Right lobe of liver (tissue), 4 donors: ENCODE results near the gene RASSF4.

Source experiments
- POLR2A ChIP-seq: fragments of 450-650 bp; IDR thresholded peaks from one replicate; pipeline ENCODE4 v1.6.1; 2017; ENCODE audit warnings: antibody characterized with exemption, mild to moderate bottlenecking
- TF ChIP-seq, protein P1 (sequence below), 4 donors: fragments of 200-600 bp in 3 of 4; fragments of 450-650 bp in 1 of 4; IDR thresholded peaks; one replicate each; pipeline versions ENCODE4 v1.5.1 to v1.8.0; 2016 to 2022; ENCODE audit warnings: antibody characterized with exemption in 4 of 4, mild to moderate bottlenecking in 2 of 4
- donor health status: DM: no; HTN: no; CAD: no.
- donor health status: DM: no; HTN: no; CAD: no.
- donor health status: DM: no; HTN: yes; CAD: no.

DNA sequence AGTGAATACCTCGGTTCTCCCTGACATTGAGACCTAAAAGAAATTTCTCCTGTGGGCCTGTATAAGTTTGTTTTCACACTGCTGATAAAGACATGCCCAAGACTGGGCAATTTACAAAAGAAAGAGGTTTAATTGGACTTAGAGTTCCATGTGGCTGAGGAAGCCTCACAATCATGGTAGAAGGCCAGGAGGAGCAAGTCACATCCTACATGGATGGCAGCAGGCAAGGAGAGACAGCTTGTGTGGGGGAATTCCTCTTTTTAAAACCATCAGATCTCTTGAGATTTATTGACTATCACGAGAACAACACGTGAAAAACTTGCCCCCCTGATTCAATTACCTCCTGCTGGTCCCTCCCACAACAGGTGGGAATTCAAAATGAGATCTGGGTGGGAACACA is 41.8 kb upstream of the RASSF4 start:
- TF ChIP-seq, protein P1, sequence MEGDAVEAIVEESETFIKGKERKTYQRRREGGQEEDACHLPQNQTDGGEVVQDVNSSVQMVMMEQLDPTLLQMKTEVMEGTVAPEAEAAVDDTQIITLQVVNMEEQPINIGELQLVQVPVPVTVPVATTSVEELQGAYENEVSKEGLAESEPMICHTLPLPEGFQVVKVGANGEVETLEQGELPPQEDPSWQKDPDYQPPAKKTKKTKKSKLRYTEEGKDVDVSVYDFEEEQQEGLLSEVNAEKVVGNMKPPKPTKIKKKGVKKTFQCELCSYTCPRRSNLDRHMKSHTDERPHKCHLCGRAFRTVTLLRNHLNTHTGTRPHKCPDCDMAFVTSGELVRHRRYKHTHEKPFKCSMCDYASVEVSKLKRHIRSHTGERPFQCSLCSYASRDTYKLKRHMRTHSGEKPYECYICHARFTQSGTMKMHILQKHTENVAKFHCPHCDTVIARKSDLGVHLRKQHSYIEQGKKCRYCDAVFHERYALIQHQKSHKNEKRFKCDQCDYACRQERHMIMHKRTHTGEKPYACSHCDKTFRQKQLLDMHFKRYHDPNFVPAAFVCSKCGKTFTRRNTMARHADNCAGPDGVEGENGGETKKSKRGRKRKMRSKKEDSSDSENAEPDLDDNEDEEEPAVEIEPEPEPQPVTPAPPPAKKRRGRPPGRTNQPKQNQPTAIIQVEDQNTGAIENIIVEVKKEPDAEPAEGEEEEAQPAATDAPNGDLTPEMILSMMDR (IDR thresholded peaks at IDR 0.05) = no peak
- TF ChIP-seq POLR2A = no peak
